Measurements from ENCODE around the gene MUC21.
"Not testable (repeated sequence)": the region's sequence is repeated elsewhere in the genome, so short reads cannot be mapped to it uniquely, and the experiment has no call there.

The MUC21 gene

GRCh38 chr6:31010393-31011060 is 27.0 kb downstream of the MUC21 start, which contains the start of gene MUC22:
TSS of gene MUC22 (plus strand) at chr6:31010474. CDS start at chr6:31010707, 233 bp downstream.
- DNase-seq, result peak; percentile 52

- DNase-seq, result no peak
Measured at GRCh38 chr6:31011153-31011552, 27.6 kb downstream of the MUC21 start.

- no peak for DNase-seq
Measured at GRCh38 chr6:31016659-31017299, 33.3 kb downstream of the MUC21 start.

GRCh38 chr6:31017436-31017835 is 33.9 kb downstream of the MUC21 start:
- not testable (repeated sequence) for DNase-seq

- no peak for DNase-seq
Measured at GRCh38 chr6:31020057-31020456, 36.5 kb downstream of the MUC21 start.

- DNase-seq, result not testable (repeated sequence)
Measured at GRCh38 chr6:31020631-31021255, 37.2 kb downstream of the MUC21 start.

GRCh38 chr6:31021705-31022531 is 38.4 kb downstream of the MUC21 start:
- not testable (repeated sequence) for DNase-seq

- no peak for DNase-seq
Measured at GRCh38 chr6:31025595-31025994, 42.1 kb downstream of the MUC21 start.

- DNase-seq, result no peak
Measured at GRCh38 chr6:31031095-31031494, 47.6 kb downstream of the MUC21 start.

GRCh38 chr6:31033075-31033474 is 49.6 kb downstream of the MUC21 start:
- DNase-seq, result no peak

GRCh38 chr6:31035862-31036497 is 52.5 kb downstream of the MUC21 start:
- no peak for DNase-seq

GRCh38 chr6:31037169-31037568 is 53.7 kb downstream of the MUC21 start:
- no peak for DNase-seq

GRCh38 chr6:31037682-31038081 is 54.2 kb downstream of the MUC21 start:
- peak; percentile 61 for DNase-seq

- no peak for DNase-seq
Measured at GRCh38 chr6:31038559-31038958, 55.0 kb downstream of the MUC21 start.
